Mammary epithelial cell (primary cell): ENCODE results near the gene TUBG1.

Experiments used
- EZH2 ChIP-seq: IDR thresholded peaks from 2 replicates; pipeline ENCODE4 v1.6.1; 2012; ENCODE audit warnings: low read length, inconsistent platforms, borderline replicate concordance
- TF ChIP-seq, protein P1 (sequence below), 2 donors: IDR thresholded peaks in 1 of 2; conservative IDR thresholded peaks in 1 of 2; 2 replicates each; pipeline ENCODE4 v1.5.1; 2011 to 2012; ENCODE audit warnings: inconsistent platforms in 2 of 2, low read length in 2 of 2, mild to moderate bottlenecking in 2 of 2, control low read depth in 1 of 2, low read depth in 1 of 2; ENCODE audit not compliant: insufficient read depth in 1 of 2; ENCODE audit errors: extremely low read depth in 1 of 2

DNA sequence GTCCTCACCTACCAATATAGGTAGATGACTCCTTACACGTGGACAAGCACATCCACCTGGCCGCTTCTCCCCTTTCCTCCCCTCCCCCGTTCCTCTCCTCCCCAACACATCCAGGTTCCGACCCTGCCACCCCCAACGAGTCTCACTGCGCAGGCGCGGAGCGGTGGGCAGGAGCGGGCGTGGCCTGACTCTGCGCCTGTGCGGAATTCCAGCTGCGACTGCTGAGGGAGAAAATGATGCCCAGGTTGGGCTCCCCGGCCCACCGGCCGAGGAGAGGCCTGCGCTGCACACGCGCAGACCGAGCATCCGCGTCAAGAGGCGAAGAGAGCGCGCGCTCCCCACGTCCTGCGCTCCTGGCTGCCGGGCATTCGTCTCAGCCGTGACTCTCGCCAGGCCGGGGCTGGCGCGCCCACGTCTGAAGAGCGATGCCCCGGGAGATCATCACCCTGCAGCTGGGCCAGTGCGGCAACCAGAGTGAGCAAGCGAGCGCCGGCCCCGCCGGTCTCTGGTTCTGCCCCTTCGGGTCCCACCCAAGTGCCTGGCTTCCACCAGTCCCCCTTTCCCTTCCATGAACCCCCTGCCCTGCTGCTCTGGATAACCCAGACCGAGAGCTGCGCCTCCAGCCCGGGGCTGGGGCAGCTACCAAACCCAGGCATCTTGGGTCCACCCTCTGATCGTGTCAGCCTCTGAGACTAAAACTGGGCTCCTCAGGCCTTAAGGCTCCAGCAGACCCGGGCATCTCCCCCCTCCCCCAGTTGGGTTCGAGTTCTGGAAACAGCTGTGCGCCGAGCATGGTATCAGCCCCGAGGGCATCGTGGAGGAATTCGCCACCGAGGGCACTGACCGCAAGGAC lies 49.8 kb downstream of the TUBG1 start, which contains the start of gene TUBG2:
- TF ChIP-seq, protein P1, sequence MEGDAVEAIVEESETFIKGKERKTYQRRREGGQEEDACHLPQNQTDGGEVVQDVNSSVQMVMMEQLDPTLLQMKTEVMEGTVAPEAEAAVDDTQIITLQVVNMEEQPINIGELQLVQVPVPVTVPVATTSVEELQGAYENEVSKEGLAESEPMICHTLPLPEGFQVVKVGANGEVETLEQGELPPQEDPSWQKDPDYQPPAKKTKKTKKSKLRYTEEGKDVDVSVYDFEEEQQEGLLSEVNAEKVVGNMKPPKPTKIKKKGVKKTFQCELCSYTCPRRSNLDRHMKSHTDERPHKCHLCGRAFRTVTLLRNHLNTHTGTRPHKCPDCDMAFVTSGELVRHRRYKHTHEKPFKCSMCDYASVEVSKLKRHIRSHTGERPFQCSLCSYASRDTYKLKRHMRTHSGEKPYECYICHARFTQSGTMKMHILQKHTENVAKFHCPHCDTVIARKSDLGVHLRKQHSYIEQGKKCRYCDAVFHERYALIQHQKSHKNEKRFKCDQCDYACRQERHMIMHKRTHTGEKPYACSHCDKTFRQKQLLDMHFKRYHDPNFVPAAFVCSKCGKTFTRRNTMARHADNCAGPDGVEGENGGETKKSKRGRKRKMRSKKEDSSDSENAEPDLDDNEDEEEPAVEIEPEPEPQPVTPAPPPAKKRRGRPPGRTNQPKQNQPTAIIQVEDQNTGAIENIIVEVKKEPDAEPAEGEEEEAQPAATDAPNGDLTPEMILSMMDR (conservative IDR thresholded peaks at IDR 0.05 in 1 of 2, IDR thresholded peaks at IDR 0.05 in 1 of 2; ENCODE audit: extremely low read depth in 1 of 2, insufficient read depth in 1 of 2, low read depth in 1 of 2, low read length in 2 of 2): no peak
- TF ChIP-seq EZH2: no peak
